Choroid plexus epithelial cell (primary cell): ENCODE measurements around the gene DPPA3.
"Not testable (repeated sequence)": the region's sequence is repeated elsewhere in the genome, so short reads cannot be mapped to it uniquely, and the experiment has no call there.

Source experiments
- DNase-seq: peaks from one replicate; pipeline ENCODE4 v3.0.0-alpha.2; 2010; ENCODE audit warnings: low read depth
- H3K4me3 ChIP-seq: 2 replicates; pipeline ENCODE4 v1.5.1; 2011; ENCODE audit warnings: low read depth, mild to moderate bottlenecking, control low read depth, low read length, moderate library complexity
- CTCF ChIP-seq: conservative IDR thresholded peaks from 2 replicates; pipeline ENCODE4 v1.5.1; 2011; ENCODE audit warnings: low read depth, mild to moderate bottlenecking, control low read depth, inconsistent platforms, low read length, moderate library complexity

Gene DPPA3

GRCh38 chr12:7731486-7731885 lies 20.3 kb downstream of the DPPA3 start:
- no peak for DNase-seq
- H3K4me3 ChIP-seq: no peak overlapping the region
- TF ChIP-seq CTCF: no peak

- H3K4me3 ChIP-seq: no peak overlapping the region
- no peak for TF ChIP-seq CTCF
Measured at GRCh38 chr12:7732993-7733392, 21.8 kb downstream of the DPPA3 start.

GRCh38 chr12:7747246-7747645 lies 36.0 kb downstream of the DPPA3 start, which contains the start of gene CLEC4C:
CLEC4C (minus strand) TSS chr12:7747375; CDS start chr12:7747348, 27 bp downstream.
- no peak for DNase-seq
- H3K4me3 ChIP-seq: no peak within 1 kb of the TSS
- TF ChIP-seq CTCF: no peak

More at GRCh38 chr12:7732993-7733392, 21.8 kb downstream of the DPPA3 start:
- no peak for DNase-seq

GRCh38 chr12:7748852-7749251 lies 37.6 kb downstream of the DPPA3 start:
- no peak for DNase-seq
- H3K4me3 ChIP-seq: no peak overlapping the region
- no peak for TF ChIP-seq CTCF

- no peak overlapping the region for H3K4me3 ChIP-seq
- TF ChIP-seq CTCF: no peak
- DNase-seq: no peak
Measured at GRCh38 chr12:7749442-7749841, 38.2 kb downstream of the DPPA3 start.

- no peak for TF ChIP-seq CTCF
- no peak for DNase-seq
- no peak overlapping the region for H3K4me3 ChIP-seq
Measured at GRCh38 chr12:7750350-7750749, 39.1 kb downstream of the DPPA3 start.

GRCh38 chr12:7751394-7751793 lies 40.2 kb downstream of the DPPA3 start:
- no peak for TF ChIP-seq CTCF
- DNase-seq: no peak

GRCh38 chr12:7751941-7752922 lies 41.0 kb downstream of the DPPA3 start:
- not testable (repeated sequence) for H3K4me3 ChIP-seq, DNase-seq

More at GRCh38 chr12:7751394-7751793, 40.2 kb downstream of the DPPA3 start:
- no peak overlapping the region for H3K4me3 ChIP-seq

GRCh38 chr12:7755668-7756067 lies 44.4 kb downstream of the DPPA3 start:
- H3K4me3 ChIP-seq, DNase-seq: not testable (repeated sequence)
